ENCODE results near the gene BIRC7.

The BIRC7 gene

DNA sequence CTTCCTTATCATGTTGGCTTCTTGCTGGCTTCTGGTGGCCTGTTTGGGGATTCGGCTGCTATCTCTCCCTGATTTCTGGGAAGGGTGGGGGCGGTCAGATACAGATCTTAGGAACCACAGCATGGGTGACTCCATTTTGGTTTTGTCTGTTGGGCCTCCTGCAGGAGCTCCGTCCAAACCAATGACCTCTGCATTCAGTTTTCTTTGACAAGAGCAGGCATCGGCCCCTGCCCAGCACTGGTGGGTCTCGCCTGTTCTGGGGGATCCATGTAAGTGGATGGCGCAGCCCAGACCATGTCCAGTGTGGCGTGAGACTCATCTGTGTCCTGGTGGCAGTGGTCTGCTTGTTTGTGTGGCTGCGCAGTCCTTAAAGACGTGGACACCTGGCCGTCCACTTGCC, 28.3 kb downstream of the BIRC7 start:
- no peak for DNase-seq (ENCODE audit: low read depth)
- TF ChIP-seq, protein P1, sequence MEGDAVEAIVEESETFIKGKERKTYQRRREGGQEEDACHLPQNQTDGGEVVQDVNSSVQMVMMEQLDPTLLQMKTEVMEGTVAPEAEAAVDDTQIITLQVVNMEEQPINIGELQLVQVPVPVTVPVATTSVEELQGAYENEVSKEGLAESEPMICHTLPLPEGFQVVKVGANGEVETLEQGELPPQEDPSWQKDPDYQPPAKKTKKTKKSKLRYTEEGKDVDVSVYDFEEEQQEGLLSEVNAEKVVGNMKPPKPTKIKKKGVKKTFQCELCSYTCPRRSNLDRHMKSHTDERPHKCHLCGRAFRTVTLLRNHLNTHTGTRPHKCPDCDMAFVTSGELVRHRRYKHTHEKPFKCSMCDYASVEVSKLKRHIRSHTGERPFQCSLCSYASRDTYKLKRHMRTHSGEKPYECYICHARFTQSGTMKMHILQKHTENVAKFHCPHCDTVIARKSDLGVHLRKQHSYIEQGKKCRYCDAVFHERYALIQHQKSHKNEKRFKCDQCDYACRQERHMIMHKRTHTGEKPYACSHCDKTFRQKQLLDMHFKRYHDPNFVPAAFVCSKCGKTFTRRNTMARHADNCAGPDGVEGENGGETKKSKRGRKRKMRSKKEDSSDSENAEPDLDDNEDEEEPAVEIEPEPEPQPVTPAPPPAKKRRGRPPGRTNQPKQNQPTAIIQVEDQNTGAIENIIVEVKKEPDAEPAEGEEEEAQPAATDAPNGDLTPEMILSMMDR (IDR thresholded peaks at IDR 0.05; ENCODE audit: insufficient read depth, low read depth, low read length, missing control alignments), result no peak

GRCh38 chr20:63264519-63264918, 28.8 kb downstream of the BIRC7 start:
- DNase-seq (ENCODE audit: low read depth), result peak; percentile 9
- no peak overlapping the region for H3K4me3 ChIP-seq (ENCODE audit: low read length)
- TF ChIP-seq, protein P1 (IDR thresholded peaks at IDR 0.05; ENCODE audit: insufficient read depth, low read depth, low read length, missing control alignments), result no peak

More for the DNA sequence above, 28.3 kb downstream of the BIRC7 start:
- no peak overlapping the region for H3K4me3 ChIP-seq (ENCODE audit: low read length)

- no peak overlapping the region for H3K4me3 ChIP-seq (ENCODE audit: low read length)
- TF ChIP-seq, protein P1 (IDR thresholded peaks at IDR 0.05; ENCODE audit: insufficient read depth, low read depth, low read length, missing control alignments), result no peak
- DNase-seq (ENCODE audit: low read depth), result no peak
Observed at GRCh38 chr20:63265891-63266515, 30.3 kb downstream of the BIRC7 start.

DNA sequence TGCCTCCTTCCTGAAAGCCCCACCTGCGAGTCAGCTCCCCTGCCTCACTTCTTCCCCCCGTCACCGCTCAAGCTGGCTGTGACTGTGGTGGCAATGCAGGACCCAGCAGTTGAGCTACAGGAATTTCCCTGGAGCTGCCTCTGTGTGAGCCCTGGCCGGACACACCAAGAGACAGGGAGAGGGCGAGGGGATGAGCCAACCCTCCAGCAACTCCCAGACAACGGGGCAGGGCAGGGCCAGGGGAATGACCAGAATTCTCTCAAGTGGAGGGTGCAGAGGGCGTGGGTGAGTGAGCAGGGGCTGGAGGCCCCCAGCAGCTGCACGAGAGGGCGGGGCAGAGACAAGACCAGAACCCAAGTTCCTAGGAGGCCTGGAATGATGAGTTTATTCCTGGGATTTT, 32.0 kb downstream of the BIRC7 start:
- TF ChIP-seq, protein P1 (IDR thresholded peaks at IDR 0.05; ENCODE audit: insufficient read depth, low read depth, low read length, missing control alignments), result no peak
- no peak overlapping the region for H3K4me3 ChIP-seq (ENCODE audit: low read length)

GRCh38 chr20:63268256-63268655, 32.6 kb downstream of the BIRC7 start:
- DNase-seq (ENCODE audit: low read depth), result no peak
- TF ChIP-seq, protein P1 (IDR thresholded peaks at IDR 0.05; ENCODE audit: insufficient read depth, low read depth, low read length, missing control alignments), result no peak
- H3K4me3 ChIP-seq (ENCODE audit: low read length), result no peak overlapping the region

More for the DNA sequence above, 32.0 kb downstream of the BIRC7 start:
- DNase-seq (ENCODE audit: low read depth), result no peak

DNA sequence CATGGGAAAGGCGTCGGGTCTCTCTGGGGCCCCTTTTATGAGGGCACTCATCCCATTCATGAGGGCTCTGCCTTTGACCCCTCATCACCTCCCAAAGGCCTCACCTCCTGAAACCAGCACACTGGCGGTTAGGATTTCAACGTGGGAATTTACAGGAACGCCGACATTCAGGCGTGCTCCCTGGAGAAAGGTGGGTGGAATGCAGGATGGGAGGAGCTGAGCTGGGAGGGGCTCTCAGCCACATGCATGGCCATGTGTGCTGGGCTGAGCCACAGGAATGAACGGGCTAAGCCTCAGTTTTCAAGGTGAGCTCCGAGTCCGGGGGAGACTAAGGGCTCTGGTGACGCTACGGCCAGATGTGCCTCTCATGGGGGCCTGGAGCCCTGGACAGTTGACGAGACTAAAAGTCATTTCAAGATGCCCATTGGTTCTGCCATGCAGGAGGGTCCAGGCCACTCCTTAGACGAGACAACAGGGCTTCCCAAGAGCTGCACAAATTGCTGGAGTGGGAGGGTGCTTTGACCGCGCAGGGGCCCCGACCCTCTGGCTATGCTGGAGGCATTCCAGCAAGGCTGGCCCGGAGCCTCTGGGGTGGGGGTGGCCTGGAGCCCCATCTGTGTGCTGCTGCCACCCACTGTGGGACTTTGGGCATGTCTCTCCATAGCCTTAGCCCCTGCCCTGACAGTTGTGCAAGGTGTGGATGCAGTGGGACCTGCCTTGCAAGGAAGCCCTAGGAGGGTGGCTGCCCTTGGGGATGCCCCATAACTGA, 33.1 kb downstream of the BIRC7 start:
- TF ChIP-seq, protein P1 (IDR thresholded peaks at IDR 0.05; ENCODE audit: insufficient read depth, low read depth, low read length, missing control alignments), result no peak
- DNase-seq (ENCODE audit: low read depth), result peak; percentile 69
- H3K4me3 ChIP-seq (ENCODE audit: low read length), result no peak overlapping the region

Data from epithelial cell of esophagus (primary cell).